HG03159 (cell line): Measurements from ENCODE around the gene C6orf163.
"Not testable (repeated sequence)": the region's sequence is repeated elsewhere in the genome, so short reads cannot be mapped to it uniquely, and the experiment has no call there.

Source experiments
- ATAC-seq: cut with Tn5 transposase; IDR thresholded peaks from one replicate; pipeline ENCODE4 v1.9.1; 2021; ENCODE audit warnings: mild to moderate bottlenecking, moderate library complexity; ENCODE audit not compliant: unreplicated experiment

Gene C6orf163

GRCh38 chr6:87344731-87345130 lies at the start of gene C6orf163:
TSS of gene C6orf163 (plus strand) at chr6:87344813. CDS start at chr6:87345100, 287 bp downstream.
- no peak for ATAC-seq

DNA sequence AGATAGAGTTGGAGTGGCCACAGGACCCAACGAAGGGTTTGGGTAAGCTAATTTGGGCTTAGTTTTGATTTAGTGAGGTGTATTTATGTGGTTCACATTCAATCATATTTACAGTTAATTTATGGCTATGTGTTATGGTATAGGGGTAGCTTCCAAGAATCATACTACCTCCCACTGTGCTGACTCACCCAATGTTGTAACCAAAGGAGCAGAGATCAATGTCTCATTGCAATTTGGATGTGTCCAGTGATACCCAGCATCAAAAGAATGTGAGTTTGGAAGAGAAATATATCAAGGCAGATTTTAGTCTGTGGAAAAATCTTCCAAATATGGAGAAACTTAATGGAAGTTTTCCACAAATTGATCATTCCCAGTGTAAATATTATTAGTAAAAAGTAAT lies 47.5 kb upstream of the C6orf163 start:
- no peak for ATAC-seq

GRCh38 chr6:87301277-87301676 lies 43.3 kb upstream of the C6orf163 start:
- not testable (repeated sequence) for ATAC-seq

DNA sequence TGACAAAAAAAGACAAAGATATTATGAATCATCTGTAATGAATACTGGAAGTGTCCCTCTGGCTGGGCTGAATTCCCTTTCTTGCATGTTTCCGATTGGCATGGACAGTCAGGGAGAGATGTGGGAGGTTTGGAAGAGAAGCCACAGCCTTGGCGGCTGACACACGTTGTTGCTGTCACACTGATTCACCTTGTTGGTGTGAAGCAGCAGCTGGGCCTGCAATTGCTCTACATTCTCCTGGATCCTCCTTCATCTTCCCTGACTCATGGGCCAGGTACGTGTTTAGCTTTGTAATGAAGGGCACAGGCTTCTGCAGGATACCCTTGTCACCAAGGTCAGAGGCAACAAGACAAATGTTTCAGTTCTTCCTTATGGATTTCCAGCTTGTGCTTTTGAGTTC lies 35.6 kb upstream of the C6orf163 start:
- no peak for ATAC-seq

- ATAC-seq = no peak
These were observed 31.8 kb upstream of the C6orf163 start for GRCh38 chr6:87312860-87313259.

DNA sequence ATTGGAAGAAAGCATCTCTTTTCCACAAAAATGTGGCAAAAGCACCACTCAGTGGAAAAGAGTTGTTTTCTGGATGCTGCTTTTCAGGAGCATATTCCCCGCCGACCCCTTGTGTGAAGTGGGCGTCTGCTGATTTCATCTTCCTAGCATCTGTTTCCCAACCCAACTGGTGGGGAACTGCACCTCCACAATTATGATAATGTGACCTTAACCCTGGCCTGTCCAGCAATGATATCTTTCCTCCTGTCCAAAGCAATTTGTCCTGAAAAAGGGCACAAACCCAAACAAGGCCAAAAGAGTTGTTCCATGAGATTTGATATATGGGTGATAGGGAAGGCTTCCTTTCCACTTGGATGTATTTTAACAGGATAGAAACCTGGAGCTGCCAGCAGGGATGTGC lies 29.5 kb upstream of the C6orf163 start:
- no peak for ATAC-seq

DNA sequence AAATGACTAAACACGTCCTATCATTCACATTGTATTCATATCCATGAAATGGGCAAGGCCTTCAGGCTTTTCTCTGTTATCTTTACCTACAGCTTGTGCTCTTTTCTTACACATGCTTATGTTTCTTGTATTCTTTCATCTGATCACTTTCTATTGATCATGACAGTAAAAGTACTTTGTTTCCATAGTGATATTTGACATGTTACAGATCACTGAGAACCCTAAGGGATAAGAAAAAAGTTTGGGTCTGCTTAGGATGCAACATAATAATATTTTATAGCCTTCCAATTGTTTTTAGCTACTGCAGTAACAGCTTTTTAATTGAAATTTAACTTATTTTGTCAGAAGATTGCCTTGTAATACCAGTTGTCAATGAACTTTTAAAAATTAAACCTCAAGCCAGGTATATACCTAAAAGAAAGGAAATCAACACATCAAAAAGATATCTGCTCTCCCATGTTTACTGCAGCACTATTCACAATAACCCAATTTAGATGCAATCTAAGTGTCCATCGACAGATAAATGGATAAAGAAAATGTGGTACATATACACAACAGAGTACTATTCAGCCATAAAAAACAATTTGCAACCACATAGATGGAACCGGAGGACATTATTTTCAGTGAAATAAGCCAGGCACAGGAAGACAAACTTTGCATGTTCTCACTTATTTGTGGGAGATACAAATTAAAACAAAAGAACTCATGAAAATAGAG lies 25.2 kb upstream of the C6orf163 start:
- ATAC-seq = no peak

DNA sequence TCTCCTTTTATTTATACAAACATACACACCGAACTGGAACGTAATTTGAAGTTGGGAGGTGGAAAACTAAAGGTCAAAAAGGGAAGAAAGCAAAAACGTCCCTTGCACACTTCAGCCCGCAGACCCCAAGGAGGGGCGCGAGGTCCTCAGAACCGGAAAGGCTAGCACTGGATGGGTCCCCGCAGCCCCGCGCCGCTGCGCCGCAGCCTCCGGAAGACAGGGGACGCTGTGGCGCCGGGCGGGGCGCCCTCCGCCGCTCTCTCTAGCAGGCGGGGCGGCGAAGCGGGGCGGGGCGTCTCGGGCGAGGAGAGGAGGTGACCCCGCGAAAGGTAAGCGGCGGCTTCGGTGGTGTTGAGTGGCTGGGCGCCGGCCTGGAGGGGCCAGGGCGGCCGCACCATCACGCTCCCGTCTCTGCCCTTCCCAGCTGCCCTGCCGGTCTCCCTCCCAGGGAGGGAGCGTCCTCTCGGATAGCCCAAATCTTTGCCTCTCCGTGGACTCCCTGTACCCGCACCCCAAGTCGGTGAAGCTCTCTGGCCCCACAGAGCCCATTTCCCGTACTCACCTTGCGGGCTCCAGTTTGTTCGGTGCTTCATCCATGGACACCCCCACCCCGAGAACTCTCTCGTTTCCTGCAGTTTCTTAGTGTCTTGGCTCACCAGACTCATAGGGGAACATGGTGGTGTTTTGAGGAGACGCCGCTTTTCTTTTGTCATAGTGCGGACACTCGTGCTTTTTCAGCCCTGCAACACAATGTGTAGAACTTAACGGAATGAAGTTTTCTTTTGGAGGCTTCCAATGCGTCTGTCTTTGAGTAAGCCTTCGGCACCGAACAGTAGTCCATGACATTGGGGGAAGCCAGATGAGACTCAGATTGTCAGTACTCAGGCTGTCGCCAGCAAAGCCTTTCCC lies 22.1 kb upstream of the C6orf163 start, which contains the start of gene SMIM8:
Gene SMIM8, plus strand, starts transcription at position 285 of the 909 bp plus-strand sequence. CDS start 14,444 bp downstream, outside the sequence.
- ATAC-seq = peak; percentile 100

DNA sequence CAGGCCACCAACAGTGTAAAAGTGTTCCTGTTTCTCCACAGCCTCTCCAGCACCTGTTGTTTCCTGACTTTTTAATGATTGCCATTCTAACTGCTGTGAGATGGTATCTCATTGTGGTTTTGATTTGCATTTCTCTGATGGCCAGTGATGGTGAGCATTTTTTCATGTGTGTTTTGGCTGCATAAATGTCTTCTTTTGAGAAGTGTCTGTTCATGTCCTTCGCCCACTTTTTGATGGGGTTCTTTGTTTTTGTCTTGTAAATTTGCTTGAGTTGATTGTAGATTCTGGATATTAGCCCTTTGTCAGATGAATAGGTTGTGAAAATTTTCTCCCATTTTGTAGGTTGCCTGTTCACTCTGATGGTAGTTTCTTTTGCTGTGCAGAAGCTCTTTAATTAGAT lies 20.7 kb upstream of the C6orf163 start:
- not testable (repeated sequence) for ATAC-seq

GRCh38 chr6:87330961-87331360 lies 13.7 kb upstream of the C6orf163 start:
- no peak for ATAC-seq

- ATAC-seq = no peak
These were observed 11.6 kb upstream of the C6orf163 start for GRCh38 chr6:87333033-87333432.

DNA sequence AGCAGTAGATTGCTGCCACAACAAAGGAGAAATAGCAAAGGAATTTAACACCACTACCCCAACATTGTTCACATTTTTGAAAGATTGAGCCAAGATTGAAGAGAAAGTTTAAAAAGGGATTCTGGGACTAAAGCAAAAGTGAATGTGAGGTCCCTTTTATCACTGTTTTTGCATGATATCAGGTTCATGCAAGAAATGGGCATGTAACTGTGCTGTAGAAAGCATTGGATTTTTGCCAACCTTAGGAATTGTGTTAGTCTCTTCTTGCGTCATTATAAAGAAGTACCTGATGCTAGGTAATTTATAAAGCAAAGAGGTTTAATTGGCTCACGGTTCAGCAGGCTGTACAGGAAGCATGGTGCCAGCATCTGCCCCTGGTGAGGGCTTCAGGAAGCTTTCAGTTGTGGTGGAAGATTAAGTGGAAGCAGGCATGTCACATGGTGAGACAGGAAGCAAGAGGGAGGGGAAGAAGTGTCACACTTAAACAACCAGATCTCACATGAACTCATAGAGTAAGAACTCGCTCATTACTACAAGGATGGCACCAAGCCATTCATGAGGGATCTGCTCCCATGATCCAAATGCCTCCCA lies 10.9 kb upstream of the C6orf163 start:
- no peak for ATAC-seq

DNA sequence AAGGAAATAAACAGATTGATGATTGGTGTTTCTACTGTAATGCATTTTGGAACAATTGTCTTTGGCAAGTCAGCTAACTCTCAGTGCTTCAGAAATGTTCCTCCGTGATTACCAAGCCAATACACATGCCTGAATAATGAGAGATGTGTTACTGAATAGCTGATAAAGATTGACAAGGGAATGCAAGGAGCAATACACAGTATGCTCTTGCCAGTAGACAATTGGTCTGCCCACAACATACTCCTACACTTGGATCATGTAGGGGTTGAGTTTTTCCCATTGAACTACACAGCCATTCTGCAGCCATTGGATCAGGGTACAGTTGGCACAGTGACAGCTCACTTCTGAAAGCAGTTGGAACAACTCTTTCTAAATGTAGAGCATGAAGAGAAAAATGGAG lies 9.9 kb upstream of the C6orf163 start:
- no peak for ATAC-seq

DNA sequence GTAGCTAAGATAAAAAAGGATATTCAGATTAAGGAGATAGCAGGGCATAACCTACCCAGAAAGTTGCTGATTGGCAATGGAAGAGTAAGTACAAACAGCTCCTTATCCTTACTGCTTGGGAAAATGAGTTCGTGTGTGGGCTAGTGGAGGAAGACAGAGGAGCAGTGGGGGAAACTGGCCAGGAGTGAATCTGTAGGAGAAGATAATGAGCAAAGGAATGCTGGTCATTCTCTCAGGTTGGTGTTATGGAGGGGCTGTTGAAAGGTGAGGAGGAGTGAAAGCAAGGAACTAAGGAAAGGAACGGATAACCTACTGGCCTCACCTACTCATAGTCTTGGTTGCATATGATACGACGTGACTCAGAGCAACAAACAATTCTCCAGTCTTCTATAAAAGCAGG lies 8.2 kb upstream of the C6orf163 start:
- ATAC-seq = no peak

GRCh38 chr6:87340230-87340629 lies 4.4 kb upstream of the C6orf163 start:
- no peak for ATAC-seq

GRCh38 chr6:87341158-87341557 lies 3.5 kb upstream of the C6orf163 start:
- no peak for ATAC-seq

- peak; percentile 93 for ATAC-seq
These were observed 2.7 kb upstream of the C6orf163 start for GRCh38 chr6:87341899-87342298.

DNA sequence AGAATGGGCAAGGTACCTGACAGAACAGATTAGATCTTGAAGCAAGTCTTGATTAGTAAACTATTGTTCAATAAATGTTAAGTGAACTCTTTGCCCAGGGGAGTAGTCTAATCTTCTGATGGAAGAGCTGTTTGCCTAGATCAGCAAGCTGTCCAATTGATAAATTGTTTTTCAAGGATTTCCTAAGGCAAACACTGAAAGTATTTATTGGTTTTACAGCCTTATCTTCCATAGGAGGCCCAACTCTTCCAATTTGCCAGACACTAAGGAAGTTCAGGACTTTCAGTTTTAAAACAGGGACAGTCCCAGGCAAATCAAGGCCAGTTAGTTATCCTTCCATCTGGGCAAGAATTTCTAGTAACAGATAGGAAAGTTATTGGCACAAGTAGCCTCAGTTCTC lies 1.8 kb upstream of the C6orf163 start:
- no peak for ATAC-seq

DNA sequence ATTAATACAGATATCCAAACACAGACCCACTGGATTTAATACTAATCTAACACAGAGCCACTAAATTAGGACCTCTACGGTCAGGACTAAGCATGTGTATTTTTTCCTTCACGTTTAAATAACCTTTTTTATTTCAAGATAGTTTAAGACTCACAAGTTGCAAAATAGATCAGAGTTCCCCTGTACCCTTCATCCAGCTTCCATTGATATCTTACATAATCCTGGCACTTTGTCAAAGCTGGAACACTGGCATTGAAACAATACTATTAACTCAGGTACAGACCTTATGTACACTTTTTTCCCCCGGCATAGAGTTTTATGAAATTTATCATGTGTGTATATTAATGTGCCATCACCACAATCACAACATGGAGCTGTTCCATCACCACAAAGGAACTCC lies 2.1 kb downstream of the C6orf163 start:
- no peak for ATAC-seq

GRCh38 chr6:87349896-87350295 lies 5.3 kb downstream of the C6orf163 start:
- no peak for ATAC-seq

GRCh38 chr6:87350516-87350915 lies 5.9 kb downstream of the C6orf163 start:
- ATAC-seq = no peak

DNA sequence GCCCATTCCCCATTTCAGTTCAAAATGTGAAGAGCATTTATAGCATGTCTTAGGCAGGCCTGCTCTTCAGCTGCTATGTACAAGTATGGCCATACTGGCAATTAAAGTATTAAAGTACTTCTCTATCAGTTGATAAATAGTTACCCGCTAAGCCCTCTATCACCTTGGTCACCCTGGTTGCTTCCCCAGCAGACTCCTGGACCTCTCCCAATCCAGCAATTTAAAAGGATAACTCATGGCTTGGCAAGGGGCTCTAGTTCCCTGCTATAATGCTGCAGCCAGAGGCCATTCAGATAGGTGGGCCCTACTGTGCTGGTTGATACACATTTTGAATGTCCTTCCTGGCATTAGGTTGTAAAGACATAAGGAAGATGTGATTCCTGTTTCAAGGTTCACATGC lies 7.0 kb downstream of the C6orf163 start:
- ATAC-seq = no peak
